Ovary (tissue), 3 donors: ENCODE measurements around the gene STUM.

ENCODE experiments used
- EP300 ChIP-seq: sonication (generic); formaldehyde crosslinking; IDR thresholded peaks from one replicate; pipeline ENCODE4 v1.6.1; 2017; ENCODE audit warnings: antibody characterized with exemption
- POLR2A ChIP-seq: fragments of 450-650 bp; IDR thresholded peaks from one replicate; pipeline ENCODE4 v1.6.1; 2017; ENCODE audit warnings: antibody characterized with exemption, mild to moderate bottlenecking, moderate library complexity
- TF ChIP-seq, protein P1 (sequence below), 3 donors: fragments of 450-650 bp in 2 of 3; fragments of 200-600 bp in 1 of 3; IDR thresholded peaks; one replicate each; pipeline versions ENCODE4 v1.5.1 to v1.8.0; 2016 to 2022; ENCODE audit warnings: antibody characterized with exemption in 3 of 3, mild to moderate bottlenecking in 1 of 3
- donor health status: DM: no; HTN: no; CAD: no.

DNA sequence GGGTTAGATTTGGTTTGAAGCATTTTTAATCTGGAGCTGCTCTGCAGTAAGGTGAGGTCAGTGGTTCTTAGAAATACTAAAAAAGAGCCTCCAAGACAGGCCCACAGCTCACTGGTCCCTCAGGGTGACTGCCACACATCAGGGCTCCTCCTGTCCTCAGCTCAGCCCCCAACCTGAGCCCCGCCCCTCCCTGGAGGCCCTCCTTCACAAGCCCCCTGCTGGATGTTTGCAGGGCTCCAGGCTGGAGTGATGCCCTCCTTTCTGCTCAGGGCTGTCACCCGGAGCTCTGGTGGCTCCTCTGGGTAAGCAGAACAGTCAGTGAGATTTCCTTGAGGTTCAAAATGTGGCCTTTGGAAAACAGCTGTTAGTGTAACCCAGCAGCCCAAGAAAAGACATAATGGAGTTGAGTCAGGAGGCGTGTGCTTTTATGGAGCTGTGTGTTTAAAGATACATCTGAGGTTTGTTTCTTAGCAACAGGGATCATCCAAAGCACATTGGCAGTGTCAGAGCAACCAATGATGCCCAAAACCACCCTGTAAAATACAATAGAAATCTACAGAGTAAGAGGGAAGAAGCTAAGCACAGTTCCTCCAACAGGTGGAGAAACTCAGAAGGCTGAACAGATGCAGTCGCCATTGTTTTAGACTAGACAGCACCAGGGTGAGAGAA, 21.4 kb downstream of the STUM start:
- TF ChIP-seq, protein P1, sequence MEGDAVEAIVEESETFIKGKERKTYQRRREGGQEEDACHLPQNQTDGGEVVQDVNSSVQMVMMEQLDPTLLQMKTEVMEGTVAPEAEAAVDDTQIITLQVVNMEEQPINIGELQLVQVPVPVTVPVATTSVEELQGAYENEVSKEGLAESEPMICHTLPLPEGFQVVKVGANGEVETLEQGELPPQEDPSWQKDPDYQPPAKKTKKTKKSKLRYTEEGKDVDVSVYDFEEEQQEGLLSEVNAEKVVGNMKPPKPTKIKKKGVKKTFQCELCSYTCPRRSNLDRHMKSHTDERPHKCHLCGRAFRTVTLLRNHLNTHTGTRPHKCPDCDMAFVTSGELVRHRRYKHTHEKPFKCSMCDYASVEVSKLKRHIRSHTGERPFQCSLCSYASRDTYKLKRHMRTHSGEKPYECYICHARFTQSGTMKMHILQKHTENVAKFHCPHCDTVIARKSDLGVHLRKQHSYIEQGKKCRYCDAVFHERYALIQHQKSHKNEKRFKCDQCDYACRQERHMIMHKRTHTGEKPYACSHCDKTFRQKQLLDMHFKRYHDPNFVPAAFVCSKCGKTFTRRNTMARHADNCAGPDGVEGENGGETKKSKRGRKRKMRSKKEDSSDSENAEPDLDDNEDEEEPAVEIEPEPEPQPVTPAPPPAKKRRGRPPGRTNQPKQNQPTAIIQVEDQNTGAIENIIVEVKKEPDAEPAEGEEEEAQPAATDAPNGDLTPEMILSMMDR (IDR thresholded peaks at IDR 0.05): no peak
- no peak for TF ChIP-seq POLR2A
- TF ChIP-seq EP300: no peak
